ENCODE results near the gene NCOA7.
A peak's percentile ranks its signal among the peaks of the same experiment; 100 is the strongest.

Gene NCOA7

GRCh38 chr6:125886021-125886420 lies 95.3 kb downstream of the NCOA7 start:
- DNase-seq (ENCODE audit: low read depth) = no peak
- TF ChIP-seq, protein P1, sequence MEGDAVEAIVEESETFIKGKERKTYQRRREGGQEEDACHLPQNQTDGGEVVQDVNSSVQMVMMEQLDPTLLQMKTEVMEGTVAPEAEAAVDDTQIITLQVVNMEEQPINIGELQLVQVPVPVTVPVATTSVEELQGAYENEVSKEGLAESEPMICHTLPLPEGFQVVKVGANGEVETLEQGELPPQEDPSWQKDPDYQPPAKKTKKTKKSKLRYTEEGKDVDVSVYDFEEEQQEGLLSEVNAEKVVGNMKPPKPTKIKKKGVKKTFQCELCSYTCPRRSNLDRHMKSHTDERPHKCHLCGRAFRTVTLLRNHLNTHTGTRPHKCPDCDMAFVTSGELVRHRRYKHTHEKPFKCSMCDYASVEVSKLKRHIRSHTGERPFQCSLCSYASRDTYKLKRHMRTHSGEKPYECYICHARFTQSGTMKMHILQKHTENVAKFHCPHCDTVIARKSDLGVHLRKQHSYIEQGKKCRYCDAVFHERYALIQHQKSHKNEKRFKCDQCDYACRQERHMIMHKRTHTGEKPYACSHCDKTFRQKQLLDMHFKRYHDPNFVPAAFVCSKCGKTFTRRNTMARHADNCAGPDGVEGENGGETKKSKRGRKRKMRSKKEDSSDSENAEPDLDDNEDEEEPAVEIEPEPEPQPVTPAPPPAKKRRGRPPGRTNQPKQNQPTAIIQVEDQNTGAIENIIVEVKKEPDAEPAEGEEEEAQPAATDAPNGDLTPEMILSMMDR (conservative IDR thresholded peaks at IDR 0.05; ENCODE audit: low read depth, low read length) = no peak
- H3K4me3 ChIP-seq (ENCODE audit: low read length) = no peak overlapping the region

DNA sequence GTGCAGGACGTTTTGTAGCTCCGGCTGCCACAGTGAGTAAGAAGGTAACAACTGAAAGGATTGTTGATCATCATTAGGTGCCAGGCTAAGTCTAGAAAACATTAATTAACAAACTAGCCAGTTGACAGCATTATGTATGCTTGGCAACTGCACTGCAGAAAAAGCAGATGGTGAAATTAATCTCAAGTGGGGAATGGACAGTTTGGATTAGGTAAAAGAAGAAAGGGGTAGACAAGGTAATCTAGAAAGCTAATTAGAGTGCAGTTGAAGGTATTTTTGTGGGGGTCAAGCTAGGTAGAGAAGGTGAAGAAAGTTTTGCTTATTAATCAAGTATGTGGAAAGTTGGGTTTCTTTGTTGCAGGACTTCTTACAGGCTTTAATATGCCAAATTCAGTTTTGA lies 96.2 kb downstream of the NCOA7 start:
- no peak for DNase-seq (ENCODE audit: low read depth)
- TF ChIP-seq, protein P1 (conservative IDR thresholded peaks at IDR 0.05; ENCODE audit: low read depth, low read length) = no peak
- H3K4me3 ChIP-seq (ENCODE audit: low read length) = no peak overlapping the region

DNA sequence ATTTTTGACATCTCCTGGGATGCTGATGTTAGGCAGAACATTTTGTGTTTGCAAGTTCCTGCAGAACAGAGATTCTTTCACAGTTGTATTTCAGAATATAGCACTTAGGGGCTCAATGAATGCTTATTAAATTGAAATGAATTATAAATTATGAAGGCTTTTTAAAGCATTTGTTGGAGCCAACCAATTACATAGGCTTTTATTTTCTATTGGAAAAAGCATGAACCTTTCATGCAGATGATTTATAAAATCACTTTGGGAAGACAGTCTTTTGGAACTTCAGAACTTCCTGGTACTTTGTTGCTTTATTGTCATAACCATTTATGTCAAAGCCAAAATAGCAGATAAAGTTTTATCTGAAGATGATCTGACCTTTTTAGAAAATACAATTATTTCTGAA lies 96.6 kb downstream of the NCOA7 start:
- no peak overlapping the region for H3K4me3 ChIP-seq (ENCODE audit: low read length)
- TF ChIP-seq, protein P1 (conservative IDR thresholded peaks at IDR 0.05; ENCODE audit: low read depth, low read length) = no peak
- no peak for DNase-seq (ENCODE audit: low read depth)

- H3K4me3 ChIP-seq (ENCODE audit: low read length) = no peak overlapping the region
- DNase-seq (ENCODE audit: low read depth) = no peak
- TF ChIP-seq, protein P1 (conservative IDR thresholded peaks at IDR 0.05; ENCODE audit: low read depth, low read length) = peak; percentile 54
Measured at GRCh38 chr6:125888989-125889656, 98.4 kb downstream of the NCOA7 start.

GRCh38 chr6:125899726-125900182 lies 109.0 kb downstream of the NCOA7 start:
- H3K4me3 ChIP-seq (ENCODE audit: low read length) = no peak overlapping the region
- TF ChIP-seq, protein P1 (conservative IDR thresholded peaks at IDR 0.05; ENCODE audit: low read depth, low read length) = no peak
- no peak for DNase-seq (ENCODE audit: low read depth)

GRCh38 chr6:125904871-125905270 lies 114.1 kb downstream of the NCOA7 start:
- TF ChIP-seq, protein P1 (conservative IDR thresholded peaks at IDR 0.05; ENCODE audit: low read depth, low read length) = no peak
- no peak for DNase-seq (ENCODE audit: low read depth)
- no peak overlapping the region for H3K4me3 ChIP-seq (ENCODE audit: low read length)

Measured in retinal pigment epithelial cell (primary cell).